ENCODE data around the gene UBE2K.
"Not testable (repeated sequence)": the region's sequence is repeated elsewhere in the genome, so short reads cannot be mapped to it uniquely, and the experiment has no call there.

Gene UBE2K

GRCh38 chr4:39729557-39729956, 31.6 kb downstream of the UBE2K start:
- DNase-seq (ENCODE audit: low read depth), result no peak

DNA sequence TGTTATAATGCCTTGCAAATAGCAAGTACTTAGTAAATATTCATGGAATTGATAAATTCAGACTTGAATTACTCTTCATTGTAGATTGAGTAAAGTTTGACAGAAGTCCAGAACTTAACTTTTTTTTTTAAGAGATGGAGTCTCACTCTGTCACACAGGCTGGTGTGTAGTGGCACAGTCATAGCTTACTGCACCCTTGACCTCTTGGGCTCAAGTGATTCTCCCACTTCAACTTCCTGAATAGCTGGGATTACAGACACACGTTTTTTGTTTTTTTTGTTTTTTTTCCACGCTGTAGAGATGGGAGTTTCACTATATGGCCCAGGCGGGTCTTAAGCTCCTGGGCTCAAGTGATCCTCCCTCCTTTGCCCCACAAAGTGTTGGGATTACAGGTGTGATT, 32.1 kb downstream of the UBE2K start:
- no peak for DNase-seq (ENCODE audit: low read depth)

DNA sequence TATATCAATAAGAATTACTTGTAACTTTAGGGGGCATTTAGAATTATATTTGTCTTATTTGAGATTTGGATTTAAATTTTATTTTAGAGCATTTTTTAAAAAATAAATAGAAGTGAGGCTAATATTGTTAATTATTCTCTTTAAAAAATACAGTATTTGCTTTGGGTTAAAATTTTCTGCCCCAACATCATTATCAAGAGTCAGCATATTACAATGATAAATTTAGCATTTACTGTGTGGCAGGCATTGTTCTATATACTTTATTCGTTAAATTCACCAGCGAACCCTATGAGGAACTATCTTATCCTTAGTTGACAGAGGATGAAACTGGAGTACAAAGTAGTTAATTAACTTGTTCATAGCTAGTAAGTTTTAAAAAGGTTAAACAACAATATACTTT, 34.0 kb downstream of the UBE2K start:
- DNase-seq (ENCODE audit: low read depth), result no peak

GRCh38 chr4:39732728-39733127, 34.8 kb downstream of the UBE2K start:
- DNase-seq (ENCODE audit: low read depth), result no peak

DNA sequence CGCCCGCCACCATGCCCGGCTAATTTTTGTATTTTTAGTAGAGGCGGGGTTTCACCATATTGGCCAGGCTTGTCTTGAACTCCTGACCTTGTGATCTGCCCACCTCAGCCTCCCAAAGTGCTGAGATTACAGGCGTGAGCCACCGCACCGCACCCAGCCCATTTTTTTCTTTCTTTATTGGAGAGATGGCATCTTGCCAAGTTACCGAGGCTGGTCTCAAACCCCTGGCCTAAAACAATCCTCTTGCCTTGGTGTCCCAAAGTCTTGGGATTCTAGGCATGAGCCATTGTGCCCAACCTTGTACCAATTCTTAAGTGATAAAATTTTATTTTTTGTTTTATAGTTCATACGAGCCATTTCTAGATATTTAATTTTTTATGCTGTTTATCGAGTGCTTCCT, 41.7 kb downstream of the UBE2K start:
- not testable (repeated sequence) for DNase-seq (ENCODE audit: low read depth)

DNA sequence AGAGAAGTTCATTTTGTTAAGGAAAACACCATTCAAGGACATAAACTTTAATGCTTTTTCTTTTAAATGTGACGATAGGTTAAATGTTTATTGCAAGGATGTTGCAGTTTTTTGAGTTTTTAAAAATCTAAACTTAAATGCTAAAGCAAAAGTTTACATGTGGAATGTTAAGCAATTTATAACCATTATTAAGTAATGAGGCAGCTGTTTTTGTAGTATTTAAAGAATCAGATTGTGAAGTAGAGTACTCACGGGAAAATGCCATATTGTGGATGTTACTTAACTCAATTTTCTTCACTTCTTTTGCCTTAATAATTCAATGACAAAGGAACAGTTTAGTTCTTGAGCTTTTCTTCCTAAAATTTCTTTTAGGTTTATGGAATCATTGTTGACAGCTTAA, 43.5 kb downstream of the UBE2K start:
- no peak for DNase-seq (ENCODE audit: low read depth)

DNA sequence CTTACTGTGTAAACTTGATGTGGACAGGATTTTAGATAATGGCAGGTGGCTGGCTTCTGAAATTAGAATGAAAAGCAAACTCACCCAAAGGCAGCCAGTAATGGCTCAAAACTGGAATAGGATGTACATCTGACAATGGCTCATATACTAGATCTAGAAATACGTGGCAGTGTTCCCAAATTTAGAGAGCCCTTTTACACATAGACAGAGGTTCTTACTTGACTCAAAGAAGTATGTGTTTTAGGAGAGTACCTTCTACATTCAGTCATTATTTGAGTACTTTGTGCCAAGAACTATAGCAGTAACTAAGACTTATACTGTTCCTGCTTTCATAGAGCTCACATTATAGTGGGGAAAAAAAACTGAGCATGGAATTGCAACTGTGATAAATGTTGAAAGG, 48.0 kb downstream of the UBE2K start:
- no peak for DNase-seq (ENCODE audit: low read depth)

- DNase-seq (ENCODE audit: low read depth), result no peak
These were observed 52.3 kb downstream of the UBE2K start for GRCh38 chr4:39750216-39750615.

- DNase-seq (ENCODE audit: low read depth), result no peak
These were observed 56.4 kb downstream of the UBE2K start for GRCh38 chr4:39754309-39754708.

DNA sequence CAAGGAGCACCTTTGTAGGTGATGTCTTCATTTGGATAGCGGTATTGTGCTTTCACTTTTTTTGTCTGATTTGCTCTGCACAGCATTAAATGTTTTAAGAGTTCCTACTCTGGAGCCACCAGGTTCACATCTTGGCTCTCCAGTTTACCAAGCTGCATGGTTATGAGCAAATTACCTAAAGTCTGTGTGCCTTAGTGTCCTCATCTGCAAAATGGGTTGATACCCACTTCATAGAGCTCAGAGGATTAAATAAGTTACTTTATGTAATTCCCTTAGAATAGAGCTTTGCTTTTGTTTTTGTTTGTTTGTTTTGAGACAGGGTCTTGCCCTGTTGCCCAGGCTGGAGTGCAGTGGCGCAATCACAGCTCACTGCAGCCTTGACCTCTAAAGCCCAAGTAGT, 58.2 kb downstream of the UBE2K start:
- DNase-seq (ENCODE audit: low read depth), result no peak

GRCh38 chr4:39758176-39758575, 60.2 kb downstream of the UBE2K start:
- no peak for DNase-seq (ENCODE audit: low read depth)

DNA sequence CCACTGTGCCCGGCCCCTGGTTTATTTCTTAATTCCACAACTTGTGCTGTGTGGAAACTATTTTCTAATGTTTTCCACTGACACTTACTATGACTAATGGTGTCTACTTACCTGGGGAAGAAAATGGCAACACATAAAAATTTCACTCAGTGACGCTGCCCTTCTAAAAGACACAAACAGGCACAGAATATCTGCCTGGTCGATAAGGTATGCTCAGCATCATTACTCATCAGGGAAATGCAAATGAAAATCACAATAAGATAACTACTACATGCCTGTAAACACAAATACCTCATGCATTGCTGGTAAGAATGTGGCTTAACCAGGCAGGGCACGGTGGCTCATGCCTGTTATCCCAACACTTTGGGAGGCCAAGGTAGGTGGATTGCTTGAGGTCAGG, 61.6 kb downstream of the UBE2K start:
- DNase-seq (ENCODE audit: low read depth), result no peak

DNA sequence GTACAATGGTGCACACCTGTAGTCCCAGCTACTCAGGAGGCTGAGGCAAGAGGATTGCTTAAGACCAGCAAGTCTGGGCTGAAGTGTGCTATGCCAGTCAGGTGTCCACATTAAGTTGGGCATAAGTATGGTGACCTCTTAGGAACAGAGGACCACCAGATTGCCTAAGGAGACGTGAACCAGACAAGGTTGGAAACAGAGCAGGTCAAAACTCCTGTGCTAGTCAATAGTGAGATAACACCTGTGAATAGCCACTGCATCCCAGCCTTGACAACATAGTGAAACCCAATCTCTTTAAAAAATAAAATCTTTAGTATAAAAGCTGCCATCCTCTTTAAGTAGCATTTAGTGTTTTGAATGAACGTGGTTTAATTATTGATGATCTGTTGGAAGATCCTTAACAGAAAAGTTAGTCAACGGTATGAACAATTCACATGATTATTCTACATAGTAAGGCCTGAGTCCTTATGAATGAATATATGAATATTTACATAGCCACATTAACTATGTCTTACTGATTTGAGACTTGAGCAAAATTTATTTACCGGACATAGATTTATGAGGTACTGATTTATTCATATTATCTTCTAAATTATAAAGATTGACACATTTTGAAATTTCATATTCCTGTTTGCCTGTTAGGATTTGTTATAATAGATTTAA, 63.2 kb downstream of the UBE2K start:
- DNase-seq (ENCODE audit: low read depth), result no peak

GRCh38 chr4:39763714-39764572, 66.0 kb downstream of the UBE2K start:
- no peak for DNase-seq (ENCODE audit: low read depth)

- DNase-seq (ENCODE audit: low read depth), result no peak
These were observed 72.1 kb downstream of the UBE2K start for GRCh38 chr4:39770005-39770404.

DNA sequence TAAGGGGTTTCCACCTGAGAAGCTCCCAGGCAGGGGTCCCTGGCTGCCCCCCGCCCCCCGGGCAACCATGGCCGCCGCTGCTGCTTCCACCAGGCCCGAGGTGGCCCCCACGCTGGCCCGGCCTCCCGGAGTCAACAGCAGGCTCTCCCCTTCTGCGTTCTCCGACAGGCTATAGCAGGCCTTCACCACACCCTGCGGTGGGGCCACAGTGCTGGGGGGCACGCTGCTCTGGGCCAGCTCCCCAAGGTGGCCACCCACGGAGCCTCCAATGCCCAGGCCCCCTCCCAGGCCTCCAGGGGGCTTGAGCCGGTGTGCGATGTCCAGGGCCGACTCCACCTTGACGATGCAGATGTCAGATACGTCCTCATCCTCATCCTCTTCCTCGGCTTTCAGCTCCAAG, 72.5 kb downstream of the UBE2K start:
- no peak for DNase-seq (ENCODE audit: low read depth)

- no peak for DNase-seq (ENCODE audit: low read depth)
These were observed 73.2 kb downstream of the UBE2K start for GRCh38 chr4:39770969-39771724.

- DNase-seq (ENCODE audit: low read depth), result not testable (repeated sequence)
These were observed 84.1 kb downstream of the UBE2K start for GRCh38 chr4:39781988-39782387.

DNA sequence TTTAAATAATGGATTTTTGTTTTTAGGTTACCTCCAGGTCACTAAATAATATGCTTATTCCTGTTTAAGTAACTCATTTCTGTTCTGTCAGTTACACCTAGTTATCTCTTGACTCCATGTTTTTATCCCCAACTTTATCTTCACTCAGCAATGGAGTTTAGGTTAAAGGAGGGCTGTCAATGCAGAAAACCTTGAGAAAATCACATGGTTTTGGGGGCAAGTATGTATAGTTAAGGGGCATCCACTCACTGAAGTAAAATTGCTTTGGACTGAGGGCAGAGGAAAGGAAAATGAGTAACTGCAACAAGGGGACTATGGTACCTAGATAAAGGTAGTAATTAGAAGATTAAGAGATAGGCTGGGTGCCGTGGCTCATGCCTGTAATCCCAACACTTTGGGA, 87.1 kb downstream of the UBE2K start:
- DNase-seq (ENCODE audit: low read depth), result no peak

GRCh38 chr4:39786838-39787237, 88.9 kb downstream of the UBE2K start:
- DNase-seq (ENCODE audit: low read depth), result no peak

DNA sequence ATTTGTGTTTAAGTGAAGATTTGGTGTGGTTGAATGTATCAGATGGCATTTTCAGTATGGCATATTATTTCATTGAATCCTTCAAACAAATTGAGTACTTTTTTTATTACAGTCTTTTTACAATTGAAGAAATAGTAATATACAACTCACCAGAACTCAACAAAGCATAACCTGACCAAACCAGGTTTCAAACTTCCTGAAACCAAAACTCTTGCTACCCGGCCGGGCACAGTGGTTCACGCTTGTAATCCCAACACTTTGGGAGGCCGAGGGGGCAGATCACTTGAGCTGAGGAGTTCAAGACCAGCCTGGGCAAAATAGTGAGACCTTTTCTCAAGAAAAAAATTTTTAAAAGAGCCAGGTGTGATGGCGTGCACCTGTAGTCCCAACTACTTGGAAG, 94.2 kb downstream of the UBE2K start:
- DNase-seq (ENCODE audit: low read depth), result no peak

DNA sequence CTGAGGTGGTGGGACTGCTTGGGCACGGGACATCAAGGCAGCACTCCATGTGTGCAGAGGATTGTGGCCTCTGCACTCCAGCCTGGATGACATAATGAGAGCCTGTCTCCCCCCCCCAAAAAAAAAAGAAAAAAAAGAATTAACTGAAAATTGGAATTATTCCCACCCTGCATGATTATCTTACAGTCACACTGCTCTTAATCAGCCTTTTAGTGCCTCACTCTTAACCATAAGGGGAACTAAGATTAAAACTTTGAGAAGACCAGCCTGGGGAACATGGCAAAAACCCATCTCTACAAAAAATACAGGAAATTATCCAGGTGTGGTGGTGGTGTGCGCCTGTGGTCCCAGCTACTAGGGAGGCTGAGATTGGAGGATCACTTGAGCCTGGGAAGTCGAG, 94.6 kb downstream of the UBE2K start:
- no peak for DNase-seq (ENCODE audit: low read depth)

- DNase-seq (ENCODE audit: low read depth), result not testable (repeated sequence)
These were observed 95.0 kb downstream of the UBE2K start for GRCh38 chr4:39792976-39793375.

All from stimulated activated CD8-positive, alpha-beta memory T cell treated with anti-CD3 and anti-CD28 coated beads, Interleukin-12 subunit alpha, Interleukin-12 subunit beta, amount 100 ng/mL, for 4 hours (primary cell).